Measurements from ENCODE around the gene ABLIM3. TPM values are rescaled to one million over a fixed set of nuclear protein-coding genes. Genes with fewer than 3 reads are reported as not detected.

ABLIM3 gene
- total and polyA plus RNA-seq, 2 of the 13 experiments (the other 11 are each of a cell fraction or from before 2014, with no cell fraction given): 0.53 to 6.3 TPM

DNA sequence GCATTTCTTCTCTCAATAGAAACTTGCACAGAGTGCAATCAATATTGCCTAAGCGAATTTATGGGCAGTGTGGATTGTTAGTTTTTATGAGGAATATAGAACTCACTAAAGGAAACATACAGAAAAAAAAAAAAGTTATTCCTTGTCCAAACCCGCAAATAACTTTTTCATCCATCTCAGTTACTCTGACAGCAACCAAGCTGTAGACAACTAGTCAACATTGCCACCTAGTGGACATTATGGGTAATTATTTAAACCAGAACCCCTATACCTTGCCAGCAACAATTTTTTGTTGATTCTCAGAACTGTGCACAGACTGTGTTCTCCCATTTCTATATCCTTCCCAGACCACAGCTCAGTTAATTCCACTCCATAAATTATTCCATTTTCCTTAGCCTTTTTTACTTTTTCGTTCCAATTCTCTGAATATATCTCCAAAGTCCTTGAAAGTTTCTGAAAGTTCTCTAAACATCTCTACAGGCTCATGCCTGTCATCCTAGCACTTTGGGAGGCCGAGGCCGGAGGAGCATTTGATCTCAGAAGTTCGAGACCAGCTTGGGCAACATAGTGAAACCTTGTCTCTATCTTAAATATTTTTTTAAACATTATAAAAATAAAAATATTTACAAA, 127.8 kb downstream of the ABLIM3 start (continued):
- 0 out of 2 replicates have a peak, but pooled peaks have one; percentile 32 for TF ChIP-seq ZNF280D (CRISPR knock-in tag; IDR thresholded peaks at IDR 0.05)
- TF ChIP-seq ZNF20 (CRISPR knock-in tag; IDR thresholded peaks at IDR 0.05): no peak
- no peak for TF ChIP-seq SALL1 (CRISPR knock-in tag; IDR thresholded peaks at IDR 0.05)
- TF ChIP-seq, protein P1, sequence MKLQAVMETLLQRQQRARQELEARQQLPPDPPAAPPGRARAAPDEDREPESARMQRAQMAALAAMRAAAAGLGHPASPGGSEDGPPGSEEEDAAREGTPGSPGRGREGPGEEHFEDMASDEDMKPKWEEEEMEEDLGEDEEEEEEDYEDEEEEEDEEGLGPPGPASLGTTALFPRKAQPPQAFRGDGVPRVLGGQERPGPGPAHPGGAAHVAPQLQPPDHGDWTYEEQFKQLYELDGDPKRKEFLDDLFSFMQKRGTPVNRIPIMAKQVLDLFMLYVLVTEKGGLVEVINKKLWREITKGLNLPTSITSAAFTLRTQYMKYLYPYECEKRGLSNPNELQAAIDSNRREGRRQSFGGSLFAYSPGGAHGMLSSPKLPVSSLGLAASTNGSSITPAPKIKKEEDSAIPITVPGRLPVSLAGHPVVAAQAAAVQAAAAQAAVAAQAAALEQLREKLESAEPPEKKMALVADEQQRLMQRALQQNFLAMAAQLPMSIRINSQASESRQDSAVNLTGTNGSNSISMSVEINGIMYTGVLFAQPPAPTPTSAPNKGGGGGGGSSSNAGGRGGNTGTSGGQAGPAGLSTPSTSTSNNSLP (IDR thresholded peaks at IDR 0.05; ENCODE audit: low read depth, low read length): peak; percentile 24; the same call in 1 of the 2 replicates
- TF ChIP-seq RNF2 (conservative IDR thresholded peaks at IDR 0.05; ENCODE audit: low read depth): no peak
- TF ChIP-seq STAG1 (CRISPR knock-in tag; IDR thresholded peaks at IDR 0.05): peak; percentile 66

- H4K20me1 ChIP-seq (ENCODE audit: insufficient read depth, low read length): no peaks in the 10 kb centered on the region
- no peaks in the 10 kb centered on the region for H3K79me2 ChIP-seq (ENCODE audit: insufficient read depth, low read length)
- H3K27me3 ChIP-seq (ENCODE audit: control insufficient read depth in 1 of 2, insufficient read depth in 2 of 2, low read length in 2 of 2): peaks cover 5 to 25% of the 10 kb centered on the region in 2 experiments; a peak in 4 of 5 replicates
- intact Hi-C loops (cut with micrococcal nuclease; ENCODE audit: unreplicated experiment) (loop anchor here (5.0 kb wide), 1 partner anchor 161 kb away; no protein-coding TSS in a partner anchor), in situ Hi-C loops (cut with HindIII; ENCODE audit: extremely low pct_ligation_motif_present, low pct_unique_long_range_greater_than_20kb) (no loop called here)
- H3K36me3 ChIP-seq (replicated peaks in 1 of 2; ENCODE audit: control insufficient read depth in 1 of 2, insufficient read depth in 2 of 2, low read length in 2 of 2): no peaks in the 10 kb centered on the region
- FAIRE-seq (no peak), DNase-seq (ENCODE audit: low spot score) (peak; percentile 12), ATAC-seq (peak; percentile 44)
- peak overlapping the region; percentile 96 for H3K4me2 ChIP-seq (ENCODE audit: low read depth, low read length)
- H3K27ac ChIP-seq (ENCODE audit: extremely low read length, insufficient read depth, low read length): no peak overlapping the region
- peaks cover 13% of the 10 kb centered on the region for H3K9me3 ChIP-seq (ENCODE audit: low read length)
- WGBS (ENCODE audit: low lambda C conversion rate): under 1% methylated on average over 16 of the region's 40 CpGs
- H3K9ac ChIP-seq (ENCODE audit: insufficient read depth, low read depth, low read length): no peak overlapping the region
- BruUV-seq (replicated peaks): no TSS peak
- H3K4me3 ChIP-seq (replicated peaks in 1 of 3; ENCODE audit: insufficient read depth in 1 of 3, low read depth in 2 of 3, low read length in 3 of 3): peak overlapping the region; percentile 61 to 73 (median 66); a peak in 5 of 6 replicates
- H2AFZ ChIP-seq (ENCODE audit: low read length): no peak overlapping the region
- peaks cover 34% of the 10 kb centered on the region for H3K4me1 ChIP-seq (ENCODE audit: insufficient read depth, low read length)
- CTCF ChIA-PET (ENCODE audit: low intra/inter-chr PET ratio, low total read pairs): no interaction called here
- POLR2A ChIA-PET: no interaction called here
- TF ChIP-seq ZNF224 (CRISPR knock-in tag; IDR thresholded peaks at IDR 0.05): no peak
- TF ChIP-seq MTA1 (CRISPR knock-in tag; IDR thresholded peaks at IDR 0.05; ENCODE audit: borderline replicate concordance): 0 out of 2 replicates have a peak, but pooled peaks have one; percentile 21
- peak; percentile 26; the same call in 1 of the 2 replicates for TF ChIP-seq ZNF800 (CRISPR knock-in tag; IDR thresholded peaks at IDR 0.05)
- no peak for TF ChIP-seq ZNF572 (CRISPR knock-in tag; IDR thresholded peaks at IDR 0.05)
- 0 out of 2 replicates have a peak, but pooled peaks have one; percentile 21 for TF ChIP-seq ZFX (CRISPR knock-in tag; IDR thresholded peaks at IDR 0.05; ENCODE audit: low read depth)
- TF ChIP-seq KDM5B (CRISPR knock-in tag; IDR thresholded peaks at IDR 0.05; ENCODE audit: borderline replicate concordance): no peak
- TF ChIP-seq GPBP1L1 (CRISPR knock-in tag; IDR thresholded peaks at IDR 0.05): no peak
- 0 out of 2 replicates have a peak, but pooled peaks have one; percentile 18 for TF ChIP-seq HMG20B (CRISPR knock-in tag; conservative IDR thresholded peaks at IDR 0.05)
Observed at GRCh38 chr5:149271195-149271715, 130.0 kb downstream of the ABLIM3 start.
